ENCODE results near the gene ZNF423. TPM values are rescaled to one million over a fixed set of nuclear protein-coding genes. Genes with fewer than 3 reads are reported as not detected.

Gene ZNF423
- total and polyA plus RNA-seq, 2 experiments from 2014 or later, result 14.9 to 41.8 TPM

DNA sequence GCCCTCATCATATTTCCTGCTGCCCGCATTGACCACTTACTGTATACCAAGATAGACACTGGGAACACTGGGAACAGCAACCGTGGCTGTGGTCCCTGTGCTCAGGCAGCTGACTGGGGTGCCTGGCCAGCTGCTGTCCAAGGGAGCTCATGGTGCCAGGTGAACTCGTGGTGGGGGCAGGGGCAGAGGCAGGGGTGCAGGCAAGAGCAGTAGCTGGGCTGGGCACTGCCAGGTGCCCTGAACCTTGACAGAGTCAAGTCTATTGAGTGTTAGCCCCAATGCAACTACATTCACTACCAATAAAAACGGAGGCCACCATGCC, 279.8 kb downstream of the ZNF423 start:
- Mint-ChIP-seq H3K27ac (no peak overlapping the region; the same call in 1 of the 2 replicates), H3K36me3 (ENCODE audit: low read depth) (peaks cover 13% of the 10 kb centered on the region), H3K27me3 (ENCODE audit: insufficient read depth, low read depth, poor library complexity) (peaks cover 4% of the 10 kb centered on the region), H3K4me3 (no peak overlapping the region), H3K9me3 (no peaks in the 10 kb centered on the region), H3K4me1 (peaks cover 27% of the 10 kb centered on the region)
- no peaks in the 10 kb centered on the region for H3K27me3 ChIP-seq (ENCODE audit: insufficient read depth)
- H2AFZ ChIP-seq, result no peak overlapping the region
- 0 out of 2 replicates have a peak, but pooled peaks cover 2% of the 10 kb centered on the region for H3K79me2 ChIP-seq (replicated peaks; ENCODE audit: insufficient read depth)
- no peak overlapping the region for H3K4me3 ChIP-seq
- no peaks in the 10 kb centered on the region for H3K9me2 ChIP-seq (ENCODE audit: insufficient read depth)
- DNase-seq (ENCODE audit: low spot score) (no peak), ATAC-seq (no peak)
- no peak overlapping the region for H3K4me2 ChIP-seq
- H3K36me3 ChIP-seq (ENCODE audit: insufficient read depth), result no peaks in the 10 kb centered on the region
- H3K4me1 ChIP-seq (ENCODE audit: insufficient read depth), result peaks cover 11% of the 10 kb centered on the region
- no peak overlapping the region for H3K27ac ChIP-seq (ENCODE audit: low read depth)
- TF ChIP-seq ZNF114 (CRISPR knock-in tag; IDR thresholded peaks at IDR 0.05), result no peak
- TF ChIP-seq, protein P1, sequence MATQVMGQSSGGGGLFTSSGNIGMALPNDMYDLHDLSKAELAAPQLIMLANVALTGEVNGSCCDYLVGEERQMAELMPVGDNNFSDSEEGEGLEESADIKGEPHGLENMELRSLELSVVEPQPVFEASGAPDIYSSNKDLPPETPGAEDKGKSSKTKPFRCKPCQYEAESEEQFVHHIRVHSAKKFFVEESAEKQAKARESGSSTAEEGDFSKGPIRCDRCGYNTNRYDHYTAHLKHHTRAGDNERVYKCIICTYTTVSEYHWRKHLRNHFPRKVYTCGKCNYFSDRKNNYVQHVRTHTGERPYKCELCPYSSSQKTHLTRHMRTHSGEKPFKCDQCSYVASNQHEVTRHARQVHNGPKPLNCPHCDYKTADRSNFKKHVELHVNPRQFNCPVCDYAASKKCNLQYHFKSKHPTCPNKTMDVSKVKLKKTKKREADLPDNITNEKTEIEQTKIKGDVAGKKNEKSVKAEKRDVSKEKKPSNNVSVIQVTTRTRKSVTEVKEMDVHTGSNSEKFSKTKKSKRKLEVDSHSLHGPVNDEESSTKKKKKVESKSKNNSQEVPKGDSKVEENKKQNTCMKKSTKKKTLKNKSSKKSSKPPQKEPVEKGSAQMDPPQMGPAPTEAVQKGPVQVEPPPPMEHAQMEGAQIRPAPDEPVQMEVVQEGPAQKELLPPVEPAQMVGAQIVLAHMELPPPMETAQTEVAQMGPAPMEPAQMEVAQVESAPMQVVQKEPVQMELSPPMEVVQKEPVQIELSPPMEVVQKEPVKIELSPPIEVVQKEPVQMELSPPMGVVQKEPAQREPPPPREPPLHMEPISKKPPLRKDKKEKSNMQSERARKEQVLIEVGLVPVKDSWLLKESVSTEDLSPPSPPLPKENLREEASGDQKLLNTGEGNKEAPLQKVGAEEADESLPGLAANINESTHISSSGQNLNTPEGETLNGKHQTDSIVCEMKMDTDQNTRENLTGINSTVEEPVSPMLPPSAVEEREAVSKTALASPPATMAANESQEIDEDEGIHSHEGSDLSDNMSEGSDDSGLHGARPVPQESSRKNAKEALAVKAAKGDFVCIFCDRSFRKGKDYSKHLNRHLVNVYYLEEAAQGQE (IDR thresholded peaks at IDR 0.05; ENCODE audit: unreplicated experiment), result no peak
- TF ChIP-seq, protein P2, sequence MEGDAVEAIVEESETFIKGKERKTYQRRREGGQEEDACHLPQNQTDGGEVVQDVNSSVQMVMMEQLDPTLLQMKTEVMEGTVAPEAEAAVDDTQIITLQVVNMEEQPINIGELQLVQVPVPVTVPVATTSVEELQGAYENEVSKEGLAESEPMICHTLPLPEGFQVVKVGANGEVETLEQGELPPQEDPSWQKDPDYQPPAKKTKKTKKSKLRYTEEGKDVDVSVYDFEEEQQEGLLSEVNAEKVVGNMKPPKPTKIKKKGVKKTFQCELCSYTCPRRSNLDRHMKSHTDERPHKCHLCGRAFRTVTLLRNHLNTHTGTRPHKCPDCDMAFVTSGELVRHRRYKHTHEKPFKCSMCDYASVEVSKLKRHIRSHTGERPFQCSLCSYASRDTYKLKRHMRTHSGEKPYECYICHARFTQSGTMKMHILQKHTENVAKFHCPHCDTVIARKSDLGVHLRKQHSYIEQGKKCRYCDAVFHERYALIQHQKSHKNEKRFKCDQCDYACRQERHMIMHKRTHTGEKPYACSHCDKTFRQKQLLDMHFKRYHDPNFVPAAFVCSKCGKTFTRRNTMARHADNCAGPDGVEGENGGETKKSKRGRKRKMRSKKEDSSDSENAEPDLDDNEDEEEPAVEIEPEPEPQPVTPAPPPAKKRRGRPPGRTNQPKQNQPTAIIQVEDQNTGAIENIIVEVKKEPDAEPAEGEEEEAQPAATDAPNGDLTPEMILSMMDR (conservative IDR thresholded peaks at IDR 0.05; ENCODE audit: low read depth in 2 of 2), result no peak
- no peak for TF ChIP-seq CREB1 (CRISPR knock-in tag; IDR thresholded peaks at IDR 0.05; ENCODE audit: low read depth)
- TF ChIP-seq EZH2phosphoT487 (IDR thresholded peaks at IDR 0.05; ENCODE audit: unreplicated experiment), result no peak
- no peak for TF ChIP-seq EZH2 (IDR thresholded peaks at IDR 0.05; ENCODE audit: low read depth, unreplicated experiment)
- TF ChIP-seq, protein P3, sequence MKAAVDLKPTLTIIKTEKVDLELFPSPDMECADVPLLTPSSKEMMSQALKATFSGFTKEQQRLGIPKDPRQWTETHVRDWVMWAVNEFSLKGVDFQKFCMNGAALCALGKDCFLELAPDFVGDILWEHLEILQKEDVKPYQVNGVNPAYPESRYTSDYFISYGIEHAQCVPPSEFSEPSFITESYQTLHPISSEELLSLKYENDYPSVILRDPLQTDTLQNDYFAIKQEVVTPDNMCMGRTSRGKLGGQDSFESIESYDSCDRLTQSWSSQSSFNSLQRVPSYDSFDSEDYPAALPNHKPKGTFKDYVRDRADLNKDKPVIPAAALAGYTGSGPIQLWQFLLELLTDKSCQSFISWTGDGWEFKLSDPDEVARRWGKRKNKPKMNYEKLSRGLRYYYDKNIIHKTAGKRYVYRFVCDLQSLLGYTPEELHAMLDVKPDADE (IDR thresholded peaks at IDR 0.05), result no peak
- H4K20me1 ChIP-seq (replicated peaks; ENCODE audit: insufficient read depth), result no peaks in the 10 kb centered on the region
- H3F3A ChIP-seq (replicated peaks; ENCODE audit: low read depth), result no peaks in the 10 kb centered on the region
